NCI-H69 (cell line): ENCODE data around the gene ANKRD33.

Source experiments
- DNase-seq: peaks from one replicate; lab custom pipeline; 2025; lab: John Stamatoyannopoulos, UW

The ANKRD33 gene

DNA sequence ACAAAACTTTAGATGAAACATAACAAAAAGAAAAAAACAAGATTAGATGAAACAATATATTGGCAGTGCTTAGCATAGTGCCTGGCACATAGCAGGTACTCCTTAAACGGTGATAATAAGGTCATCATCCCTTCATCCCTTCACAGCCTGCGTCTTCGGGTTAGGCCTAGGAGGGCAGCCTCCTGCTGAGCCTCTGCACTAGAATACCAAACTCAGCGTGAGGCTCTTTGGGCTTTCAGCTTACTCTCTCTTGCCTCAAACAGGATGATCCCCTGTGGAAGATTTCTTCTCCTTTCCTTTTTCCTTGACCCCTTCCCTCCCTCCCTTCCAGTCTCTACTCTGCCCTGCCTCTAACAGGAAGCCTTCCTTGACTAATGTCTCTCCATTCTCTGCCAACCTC, 25.0 kb upstream of the ANKRD33 start:
- no peak for DNase-seq

DNA sequence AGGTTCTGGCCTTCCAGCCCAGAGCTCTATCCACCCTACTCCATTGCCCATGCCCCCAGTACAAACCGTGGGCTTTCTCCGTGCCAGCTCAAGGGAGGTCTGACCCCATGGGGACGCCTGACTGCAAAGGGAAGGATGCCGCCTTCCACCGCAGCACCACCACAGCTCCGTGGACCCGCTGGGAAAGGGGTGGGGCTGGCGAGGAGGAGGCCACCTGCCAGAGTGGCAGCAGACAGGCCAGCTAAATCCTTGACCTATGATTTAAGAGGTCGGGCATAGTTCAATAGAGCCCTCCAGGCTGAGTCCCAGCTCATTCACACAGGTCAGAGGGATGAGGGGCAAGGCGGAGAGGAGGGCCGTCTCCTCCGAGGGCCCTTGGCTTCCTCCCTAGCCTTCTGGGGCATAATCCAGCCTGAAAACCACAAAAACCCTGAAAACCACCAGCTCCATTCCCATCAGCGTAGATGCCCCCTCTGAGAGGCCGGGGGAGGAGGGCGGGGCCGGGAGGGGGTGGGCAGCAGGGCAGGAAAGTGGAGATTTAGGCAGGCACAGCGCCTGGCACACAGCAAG, 24.5 kb upstream of the ANKRD33 start:
- no peak for DNase-seq

DNA sequence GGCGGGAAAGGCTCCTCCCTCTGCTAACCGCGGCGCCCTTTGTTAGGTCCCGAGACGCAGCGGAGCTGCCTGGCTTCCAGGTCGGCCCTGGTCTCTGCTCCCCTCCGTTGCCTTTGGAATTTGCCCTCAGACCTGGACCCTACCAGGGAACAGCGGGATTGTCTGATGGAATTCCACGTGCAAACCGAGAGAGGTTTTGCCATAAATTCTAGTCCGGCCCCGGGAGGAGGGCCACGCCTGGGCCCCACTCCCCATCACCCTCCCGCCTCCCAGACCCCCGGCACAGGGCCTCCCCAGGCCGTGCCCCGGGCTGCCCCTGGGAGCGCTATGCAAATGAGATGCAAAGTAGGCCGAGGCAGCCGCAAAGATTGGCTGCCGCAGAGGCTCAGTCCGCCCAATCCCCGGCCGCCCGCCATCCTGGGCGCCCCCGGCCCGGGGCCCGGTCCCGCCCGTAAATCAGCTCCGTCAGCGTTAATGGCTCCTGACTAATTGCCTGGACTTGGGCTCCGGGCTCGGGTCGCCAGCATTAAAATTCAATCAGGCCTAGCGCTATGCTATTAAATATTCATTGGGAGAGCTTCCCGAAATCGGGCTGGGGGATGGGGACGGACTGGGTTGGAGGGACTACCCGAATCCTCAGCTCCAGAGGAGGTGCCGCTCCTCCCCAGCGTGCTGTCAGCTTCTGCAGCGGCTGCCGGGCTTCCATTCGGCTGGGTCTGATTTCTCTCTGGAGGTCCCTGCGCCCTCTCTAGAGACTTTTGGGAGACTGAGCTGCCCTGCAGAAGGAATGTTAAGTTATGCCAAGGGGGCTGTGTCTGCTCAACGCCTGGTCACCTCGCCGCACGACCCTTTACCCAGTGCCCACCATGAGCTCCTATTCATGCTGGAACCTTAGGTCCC, 23.7 kb upstream of the ANKRD33 start:
- peak; percentile 90 for DNase-seq

- DNase-seq: peak; percentile 51
Measured at GRCh38 chr12:51864833-51865670, 22.9 kb upstream of the ANKRD33 start.

- no peak for DNase-seq
Measured at GRCh38 chr12:51865757-51866270, 22.1 kb upstream of the ANKRD33 start.

DNA sequence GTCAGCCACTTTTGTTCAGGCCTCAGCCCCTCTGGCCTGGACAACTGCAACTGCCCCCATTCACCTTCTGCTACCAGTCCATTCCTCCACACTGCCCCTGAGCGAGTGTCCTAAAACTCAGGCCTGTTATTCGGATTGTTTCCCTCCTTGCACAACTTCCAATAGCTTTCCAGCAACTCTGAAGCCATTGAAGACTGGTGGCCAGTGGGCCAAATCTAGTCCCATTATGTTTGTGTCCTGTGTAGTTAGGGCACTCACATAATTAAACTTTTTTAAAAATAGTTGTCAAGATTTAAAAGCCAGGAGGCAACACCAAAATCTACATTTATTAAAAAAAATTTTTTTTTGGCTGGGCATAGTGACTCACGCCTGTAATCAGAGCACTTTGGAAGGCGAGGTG, 21.6 kb upstream of the ANKRD33 start:
- no peak for DNase-seq

DNA sequence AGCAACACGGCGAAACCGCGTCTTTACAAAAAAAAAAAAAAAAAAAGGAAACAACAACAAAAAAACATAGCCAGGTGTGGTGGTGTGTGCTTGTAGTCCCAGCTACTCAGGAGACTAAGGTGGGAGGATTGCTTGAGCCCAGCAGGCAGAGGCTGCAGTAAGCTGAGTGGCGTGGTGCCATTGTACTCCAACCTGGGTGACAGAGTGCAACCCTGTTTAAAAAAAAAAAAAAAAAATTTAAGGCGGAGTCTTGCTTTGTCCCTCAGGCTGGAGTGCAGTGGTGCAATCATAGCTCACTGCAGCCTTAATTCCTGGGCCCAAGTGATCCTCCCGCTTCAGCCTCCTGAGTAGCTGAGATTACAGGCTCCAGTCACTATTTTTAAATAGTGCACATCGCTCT, 21.1 kb upstream of the ANKRD33 start:
- peak; percentile 61 for DNase-seq

GRCh38 chr12:51867371-51867770, 20.5 kb upstream of the ANKRD33 start:
- DNase-seq: no peak

- DNase-seq: no peak
Measured at GRCh38 chr12:51867796-51868428, 20.0 kb upstream of the ANKRD33 start.

GRCh38 chr12:51868821-51869495, 18.9 kb upstream of the ANKRD33 start:
- DNase-seq: peak; percentile 91

- peak; percentile 56 for DNase-seq
Measured at GRCh38 chr12:51869496-51869865, 18.4 kb upstream of the ANKRD33 start.

GRCh38 chr12:51869931-51870330, 18.0 kb upstream of the ANKRD33 start:
- no peak for DNase-seq

DNA sequence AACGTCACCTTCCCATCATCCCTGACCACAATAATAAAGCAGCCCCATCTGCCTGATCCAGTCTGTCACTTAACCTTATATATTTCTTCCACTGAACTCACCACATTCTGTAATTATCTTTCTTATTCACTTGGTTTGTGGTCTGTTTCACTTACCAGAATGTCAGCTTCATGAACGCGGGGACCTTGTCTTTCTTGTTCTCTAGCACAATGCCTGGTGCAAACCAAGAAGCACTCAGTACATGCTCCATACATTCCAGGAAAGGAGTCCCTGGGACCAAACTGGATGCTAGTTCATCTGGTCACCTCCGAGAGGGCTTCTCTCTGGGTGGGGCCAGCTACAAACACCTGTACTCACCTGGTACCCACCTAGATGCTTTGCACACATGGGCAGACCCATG, 17.4 kb upstream of the ANKRD33 start:
- DNase-seq: no peak

GRCh38 chr12:51871126-51871525, 16.8 kb upstream of the ANKRD33 start:
- DNase-seq: peak; percentile 68

DNA sequence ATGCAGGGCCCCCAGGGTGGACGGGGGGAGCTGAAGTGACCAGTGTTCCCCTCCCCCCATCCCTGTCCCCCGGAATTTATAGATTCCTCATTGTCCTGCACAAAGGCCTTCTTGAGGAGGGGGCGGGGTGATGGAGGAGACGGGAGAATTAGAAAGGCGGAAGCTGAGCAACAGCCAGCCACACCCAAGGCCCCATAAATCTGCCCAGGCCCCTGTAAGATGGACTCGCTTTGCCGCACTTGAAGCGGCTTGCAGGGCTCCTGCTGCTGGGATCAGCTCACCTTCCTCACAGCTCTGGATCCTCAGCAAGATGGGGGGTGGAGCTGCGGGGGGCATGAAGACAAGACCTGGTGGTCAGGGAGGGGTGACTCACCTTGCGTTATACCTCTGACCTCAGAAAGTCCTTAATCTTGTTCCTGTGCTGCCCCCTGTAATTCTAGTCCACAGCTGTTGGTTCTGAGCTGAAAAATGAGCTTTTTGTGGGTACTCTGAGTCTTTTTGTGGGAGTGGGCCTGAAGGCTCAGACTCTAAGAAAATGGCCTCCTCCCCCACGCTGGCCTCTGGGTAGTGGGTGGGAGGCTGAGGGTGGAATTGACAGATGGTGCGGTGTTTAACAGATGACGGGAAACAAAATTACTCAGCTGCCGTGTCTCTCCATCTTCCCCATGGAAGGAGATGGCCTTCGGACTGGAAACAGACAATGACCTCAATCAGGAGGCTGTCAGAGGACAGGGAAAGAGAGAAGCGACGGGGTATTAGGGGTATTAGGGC, 15.8 kb upstream of the ANKRD33 start:
- DNase-seq: peak; percentile 53

GRCh38 chr12:51872689-51872981, 15.3 kb upstream of the ANKRD33 start:
- DNase-seq: no peak

- DNase-seq: no peak
Measured at GRCh38 chr12:51873251-51873994, 14.5 kb upstream of the ANKRD33 start.

GRCh38 chr12:51874000-51874399, 13.9 kb upstream of the ANKRD33 start:
- no peak for DNase-seq

DNA sequence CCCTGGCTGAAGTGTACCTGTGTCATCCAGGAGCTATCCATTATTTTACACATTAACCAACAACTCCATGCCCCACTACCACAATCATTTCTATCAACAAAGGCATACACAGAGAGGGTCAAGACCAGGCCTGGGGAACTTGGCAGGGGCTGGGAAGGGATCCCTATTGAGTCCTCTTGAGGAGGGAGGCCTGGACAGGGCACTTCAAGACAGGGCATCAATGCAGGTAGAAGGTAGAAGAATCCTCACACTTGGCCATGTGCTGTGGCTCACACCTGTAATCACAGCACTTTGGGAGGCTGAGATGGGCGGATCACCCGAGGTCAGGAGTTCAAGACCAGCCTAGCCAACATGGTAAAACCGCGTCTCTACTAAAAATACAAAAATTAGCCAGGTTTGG, 13.4 kb upstream of the ANKRD33 start:
- DNase-seq: no peak

- DNase-seq: no peak
Measured at GRCh38 chr12:51879102-51879501, 8.8 kb upstream of the ANKRD33 start.
